Tongue (tissue), 2 donors: ENCODE data around the gene DRGX. TPM values are rescaled to one million over a fixed set of nuclear protein-coding genes. Genes with fewer than 3 reads are reported as not detected.
A peak's percentile ranks its signal among the peaks of the same experiment; 100 is the strongest.

ENCODE experiments used
- DNase-seq: peaks from one replicate; pipeline ENCODE4 v3.0.0-alpha.2; 2015
- total RNA-seq: library from RNA; depleted of rRNA; stranded (reverse); fragments of >200 nt; gene quantifications from one replicate; pipeline ENCODE4 v1.2.3, GENCODE V29; 2014

Gene DRGX
- total RNA-seq, 1 donor from 2014 or later = not detected

- peak; percentile 90 for DNase-seq
Measured at GRCh38 chr10:49407552-49408137, 11.8 kb upstream of the DRGX start.

- no peak for DNase-seq
Measured at GRCh38 chr10:49407151-49407550, 11.3 kb upstream of the DRGX start.

GRCh38 chr10:49404321-49404878 lies 8.5 kb upstream of the DRGX start:
- DNase-seq = no peak

GRCh38 chr10:49403363-49403762 lies 7.5 kb upstream of the DRGX start:
- no peak for DNase-seq

GRCh38 chr10:49400365-49400764 lies 4.5 kb upstream of the DRGX start:
- DNase-seq = no peak

GRCh38 chr10:49398986-49399385 lies 3.1 kb upstream of the DRGX start:
- DNase-seq = no peak

- DNase-seq = peak; percentile 80
Measured at GRCh38 chr10:49398000-49398861, 2.3 kb upstream of the DRGX start.

GRCh38 chr10:49397036-49397999 lies 1.4 kb upstream of the DRGX start:
- DNase-seq = no peak

- no peak for DNase-seq
Measured at GRCh38 chr10:49396666-49396999, 744 bp upstream of the DRGX start.

GRCh38 chr10:49394933-49395740 lies 752 bp downstream of the DRGX start:
- DNase-seq = no peak

- DNase-seq = no peak
Measured at GRCh38 chr10:49393757-49394156, 2.1 kb downstream of the DRGX start.

- DNase-seq = no peak
Measured at GRCh38 chr10:49393301-49393700, 2.6 kb downstream of the DRGX start.

GRCh38 chr10:49389361-49389933 lies 6.4 kb downstream of the DRGX start:
- no peak for DNase-seq

- no peak for DNase-seq
Measured at GRCh38 chr10:49388161-49388560, 7.7 kb downstream of the DRGX start.

- DNase-seq = no peak
Measured at GRCh38 chr10:49387071-49387470, 8.8 kb downstream of the DRGX start.

- DNase-seq = no peak
Measured at GRCh38 chr10:49385939-49386922, 9.7 kb downstream of the DRGX start.

- DNase-seq = no peak
Measured at GRCh38 chr10:49384268-49384953, 11.5 kb downstream of the DRGX start.

- no peak for DNase-seq
Measured at GRCh38 chr10:49383853-49384252, 12.0 kb downstream of the DRGX start.

GRCh38 chr10:49382826-49383225 lies 13.1 kb downstream of the DRGX start:
- no peak for DNase-seq
